GM18951 (cell line): Measurements from ENCODE around the gene UTS2R.
"Not testable (repeated sequence)": the region's sequence is repeated elsewhere in the genome, so short reads cannot be mapped to it uniquely, and the experiment has no call there.

Experiments used
- POLR2A ChIP-seq: IDR thresholded peaks from 4 replicates; pipeline ENCODE4 v1.6.1; 2011; ENCODE audit warnings: mild to moderate bottlenecking; ENCODE audit not compliant: insufficient read length, insufficient read depth; ENCODE audit errors: extremely low read depth
- in situ Hi-C: fragments of 300-500 bp; cut with MboI; formaldehyde crosslinking; loops from one replicate; pipeline ENCODE4 v1.12.0; 2022; ENCODE audit warnings: low sequenced_read_pairs, mixed read lengths, inconsistent platforms; ENCODE audit not compliant: unreplicated experiment

UTS2R gene

DNA sequence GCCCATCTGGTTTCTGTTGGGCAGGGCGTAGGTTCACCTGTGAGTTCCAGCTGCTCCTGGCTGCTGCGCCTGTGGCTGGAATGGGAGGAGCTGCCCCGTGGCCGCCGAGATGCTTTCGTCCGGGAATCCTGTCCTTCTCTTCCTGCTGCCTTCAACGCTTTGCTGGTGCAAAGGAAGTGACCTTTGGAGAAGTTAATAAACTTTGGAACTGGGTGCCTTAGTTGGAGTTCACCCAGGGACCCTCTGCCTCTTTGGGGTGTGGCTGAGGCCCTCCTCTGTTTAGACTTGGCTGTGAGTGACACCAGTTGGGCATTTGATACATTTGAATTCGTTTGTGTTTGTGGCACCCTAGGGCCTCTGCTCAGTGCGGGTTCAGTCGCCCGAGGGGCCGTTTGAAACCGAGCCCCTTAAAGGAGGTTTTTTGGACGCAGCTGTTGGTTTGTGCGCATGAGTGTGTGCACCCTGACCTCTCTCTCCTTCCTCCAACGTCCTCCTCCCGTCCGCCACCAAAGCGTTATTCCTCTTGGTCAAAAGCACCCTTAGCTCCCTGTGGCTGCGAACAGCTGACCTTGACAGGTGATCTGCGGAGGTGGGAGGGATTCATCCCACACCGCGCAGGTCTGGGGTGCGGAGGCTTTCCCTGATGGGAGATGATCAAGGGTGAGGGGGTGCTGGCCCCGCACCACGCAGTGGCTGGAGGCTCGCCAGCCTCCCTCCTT, 29.0 kb upstream of the UTS2R start:
- in situ Hi-C loops = no loop called here
- TF ChIP-seq POLR2A = no peak

DNA sequence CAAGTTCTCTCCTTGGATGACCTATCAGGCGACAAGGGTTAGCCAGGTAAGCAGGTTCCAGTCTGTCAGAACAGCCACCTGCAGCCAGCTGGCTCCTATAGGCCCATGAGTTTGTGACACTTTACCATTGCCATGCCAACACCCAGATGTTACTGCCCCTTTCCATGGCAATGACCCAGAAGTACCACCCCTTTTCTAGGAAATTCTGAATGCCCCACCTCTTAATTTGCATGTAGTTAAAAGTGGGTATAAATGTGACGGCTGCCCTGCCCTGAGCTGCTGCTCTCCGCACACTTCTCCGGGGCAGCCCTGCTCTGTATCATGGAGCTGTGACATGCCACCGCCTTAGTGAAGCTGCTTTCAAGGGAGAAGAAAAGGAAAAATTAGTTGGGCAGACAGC, 28.0 kb upstream of the UTS2R start:
- in situ Hi-C loops = no loop called here
- TF ChIP-seq POLR2A = no peak

DNA sequence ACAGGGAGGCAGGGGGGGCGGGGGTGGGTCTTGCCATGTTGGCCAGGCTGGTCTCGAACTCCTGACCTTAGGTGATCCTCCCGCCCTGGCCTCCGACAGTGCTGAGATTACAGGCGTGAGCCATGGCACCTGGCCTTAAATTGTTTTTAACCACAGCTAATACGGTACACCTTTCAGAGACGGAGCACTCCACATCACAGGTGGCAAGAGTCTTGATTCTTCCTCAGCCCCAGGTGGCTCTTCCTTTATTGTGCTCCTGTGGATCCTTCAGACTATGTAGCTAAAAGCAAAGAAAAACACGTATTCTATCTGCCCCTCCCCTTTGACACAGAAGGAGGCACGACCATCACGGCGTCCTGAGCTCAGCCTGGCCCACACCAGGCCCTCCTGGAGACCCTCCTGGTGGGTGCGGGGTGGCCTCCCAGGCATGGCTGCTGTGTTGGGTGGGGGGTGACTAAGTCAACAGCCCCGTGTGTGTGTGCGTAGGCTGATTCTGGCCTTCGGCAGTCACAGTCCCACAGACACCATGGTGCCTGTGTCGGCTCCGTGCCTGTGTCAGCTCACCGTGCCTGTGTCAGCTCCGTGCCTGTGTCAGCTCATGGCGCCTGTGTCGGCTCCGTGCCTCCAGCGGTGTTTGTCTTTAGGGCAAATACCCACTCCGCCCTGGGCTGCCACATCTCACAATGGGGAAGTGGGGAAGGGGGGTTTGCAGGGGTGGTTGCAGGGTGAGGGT, 27.2 kb upstream of the UTS2R start:
- TF ChIP-seq POLR2A = no peak
- in situ Hi-C loops = no loop called here

DNA sequence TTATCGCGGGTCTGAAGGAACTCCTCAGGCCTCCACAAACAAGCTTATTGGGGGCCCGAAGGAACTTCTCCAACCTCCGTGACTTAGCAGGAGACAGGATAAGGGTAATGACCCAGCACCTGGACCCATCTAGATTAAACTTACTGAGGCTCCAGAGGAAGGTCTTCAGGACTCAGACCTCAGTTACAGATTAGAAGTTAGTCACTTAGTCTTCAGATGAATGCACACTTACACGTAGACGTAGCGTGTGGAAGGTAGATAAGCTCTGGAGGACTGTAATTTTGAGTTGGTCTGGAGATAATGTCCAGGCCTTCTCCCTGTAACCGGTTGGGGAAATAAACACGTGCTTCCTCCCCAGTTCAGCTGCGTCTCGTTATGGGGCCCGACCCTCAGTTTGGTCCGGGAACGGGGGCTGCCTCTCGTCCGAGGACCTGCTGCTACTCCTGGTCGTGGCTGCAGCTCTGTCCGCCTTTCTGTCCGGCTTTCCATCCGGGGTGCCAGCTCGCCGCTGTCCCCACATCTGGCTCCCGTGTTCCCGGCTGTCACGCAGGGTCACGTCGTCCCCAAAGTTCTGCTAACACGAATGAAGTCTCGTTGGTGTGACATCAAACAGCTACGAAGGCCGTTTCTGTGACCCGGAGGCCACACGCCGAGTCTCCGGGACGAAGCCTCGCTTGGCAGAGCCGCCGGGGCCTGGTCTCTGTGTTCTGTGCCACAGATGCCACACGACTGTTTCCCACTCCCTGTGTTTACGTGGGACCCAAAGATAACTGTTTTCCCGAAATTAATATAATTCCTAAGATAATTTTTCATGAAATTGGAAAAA, 26.2 kb upstream of the UTS2R start:
- in situ Hi-C loops = no loop called here

DNA sequence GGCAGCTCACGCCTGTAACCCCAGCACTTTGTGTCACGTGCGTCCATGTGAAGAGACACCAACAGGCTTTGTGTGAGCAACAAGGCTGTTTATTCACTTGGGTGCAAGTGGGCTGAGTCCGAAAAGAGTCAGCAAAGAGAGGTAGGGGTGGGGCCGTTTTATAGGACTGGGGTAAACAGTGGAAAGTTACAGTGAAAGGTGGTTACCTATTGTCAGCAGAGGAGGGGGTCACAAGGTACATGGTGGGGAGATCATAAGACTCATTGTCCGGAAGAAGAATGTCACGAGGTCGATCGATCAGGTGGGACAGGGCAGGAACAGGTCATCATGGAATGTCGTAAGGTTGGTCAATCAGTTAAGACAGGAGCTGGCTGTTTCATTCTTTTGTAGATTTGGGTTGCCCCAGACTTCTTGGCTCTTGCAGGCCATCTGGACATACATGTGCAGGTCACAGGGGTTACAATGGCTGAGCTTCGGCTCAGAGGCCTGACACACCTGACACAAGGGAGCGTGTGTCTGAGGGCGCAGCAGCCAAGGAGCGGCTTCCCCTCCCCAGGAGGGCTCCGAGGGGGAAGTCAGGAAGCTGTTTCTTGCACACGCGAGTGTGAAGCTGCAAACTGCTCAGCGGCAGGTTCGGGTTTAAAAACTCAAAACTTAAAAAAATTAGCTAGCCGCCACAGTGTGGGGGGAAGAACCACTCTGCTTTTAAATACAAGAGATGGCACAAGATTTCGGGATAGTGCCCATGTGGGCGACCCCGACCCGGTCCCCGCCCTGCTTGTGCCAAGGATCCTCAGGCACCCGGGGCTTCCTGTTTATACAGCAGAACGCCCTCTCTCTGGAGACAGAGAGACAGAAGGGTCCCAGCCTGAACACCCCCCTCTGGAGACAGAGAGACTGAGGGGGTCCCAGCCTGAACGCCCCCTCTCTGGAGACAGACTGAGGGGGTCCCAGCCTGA, 24.9 kb upstream of the UTS2R start:
- TF ChIP-seq POLR2A = no peak
- in situ Hi-C loops = no loop called here

More for the DNA sequence above, 26.2 kb upstream of the UTS2R start:
- no peak for TF ChIP-seq POLR2A

DNA sequence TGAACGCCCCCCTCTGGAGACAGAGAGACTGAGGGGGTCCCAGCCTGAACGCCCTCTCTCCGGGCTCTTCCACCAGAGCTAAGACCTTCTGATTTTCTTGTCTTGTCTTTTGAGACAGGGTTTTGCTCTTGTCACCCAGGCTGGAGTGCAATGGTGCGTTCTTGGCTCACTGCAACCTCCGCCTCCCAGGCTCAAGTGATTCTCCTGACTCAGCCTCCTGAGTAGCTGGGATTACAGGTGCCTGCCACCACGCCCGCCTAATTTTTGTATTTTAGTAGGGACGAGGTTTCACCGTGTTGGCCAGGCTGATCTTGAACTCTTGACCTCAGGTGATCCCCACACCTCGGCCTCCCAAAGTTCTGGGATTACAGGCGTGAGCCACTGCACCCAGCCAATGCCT, 23.6 kb upstream of the UTS2R start:
- in situ Hi-C loops = not testable (repeated sequence)

DNA sequence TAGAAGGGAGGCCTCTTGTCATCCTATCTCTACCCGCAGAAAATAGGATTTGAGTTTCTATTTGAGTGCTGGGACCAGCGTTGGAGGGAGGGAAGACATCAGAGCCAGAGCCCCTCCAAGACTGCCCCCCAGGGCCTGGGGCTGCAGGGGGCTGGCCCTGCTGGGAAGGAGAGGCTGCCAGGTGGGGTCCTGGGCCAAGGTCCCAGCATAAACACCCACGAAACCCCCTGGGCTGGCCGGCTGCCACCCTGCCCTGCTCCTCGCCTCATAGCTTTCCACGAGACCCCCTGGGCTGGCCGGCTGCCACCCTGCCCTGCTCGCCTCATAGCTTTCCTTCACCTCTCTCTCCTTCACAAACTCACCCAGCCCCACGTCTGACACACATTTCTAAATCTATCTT, 23.1 kb upstream of the UTS2R start:
- in situ Hi-C loops = no loop called here
- TF ChIP-seq POLR2A = no peak

DNA sequence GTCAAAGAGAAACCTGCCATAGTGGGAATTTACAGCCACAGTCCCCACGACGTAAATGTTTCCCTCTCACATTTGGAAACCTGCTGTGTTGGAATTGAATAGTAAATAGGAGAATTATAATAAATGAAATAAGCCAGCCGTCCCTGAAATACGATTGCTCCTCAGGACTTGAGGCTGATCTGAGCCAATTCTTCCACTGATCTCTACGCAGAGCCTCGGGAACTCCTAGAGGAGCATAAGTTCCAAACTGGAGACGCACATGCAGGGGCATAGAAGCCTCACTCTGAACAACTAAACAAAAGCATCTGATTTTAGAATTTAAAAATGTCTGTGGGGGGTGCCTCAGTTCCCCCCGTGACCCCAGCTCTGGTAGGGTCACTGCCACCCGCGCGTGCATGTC, 22.7 kb upstream of the UTS2R start:
- in situ Hi-C loops = no loop called here
- TF ChIP-seq POLR2A = no peak

DNA sequence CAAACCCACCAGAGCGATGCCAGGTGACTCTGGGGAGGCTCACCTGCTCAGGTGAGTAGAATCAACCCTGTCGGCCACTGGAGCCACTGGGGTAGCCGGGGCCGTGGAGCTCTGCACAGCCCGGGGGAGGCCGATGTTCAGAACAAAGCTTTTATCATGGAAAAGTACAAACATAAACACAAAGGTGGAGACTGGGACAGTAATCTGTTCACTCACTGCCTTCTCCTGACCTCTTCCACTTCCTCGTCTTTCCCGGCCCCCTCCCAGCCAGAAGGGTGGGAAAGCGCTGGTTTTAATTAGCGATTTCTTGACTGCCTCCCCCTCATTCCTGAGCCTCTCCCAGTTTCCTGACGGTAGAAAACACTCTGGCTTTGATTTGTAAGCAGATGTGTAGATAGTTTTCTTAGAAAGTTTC, 22.3 kb upstream of the UTS2R start:
- in situ Hi-C loops = no loop called here

DNA sequence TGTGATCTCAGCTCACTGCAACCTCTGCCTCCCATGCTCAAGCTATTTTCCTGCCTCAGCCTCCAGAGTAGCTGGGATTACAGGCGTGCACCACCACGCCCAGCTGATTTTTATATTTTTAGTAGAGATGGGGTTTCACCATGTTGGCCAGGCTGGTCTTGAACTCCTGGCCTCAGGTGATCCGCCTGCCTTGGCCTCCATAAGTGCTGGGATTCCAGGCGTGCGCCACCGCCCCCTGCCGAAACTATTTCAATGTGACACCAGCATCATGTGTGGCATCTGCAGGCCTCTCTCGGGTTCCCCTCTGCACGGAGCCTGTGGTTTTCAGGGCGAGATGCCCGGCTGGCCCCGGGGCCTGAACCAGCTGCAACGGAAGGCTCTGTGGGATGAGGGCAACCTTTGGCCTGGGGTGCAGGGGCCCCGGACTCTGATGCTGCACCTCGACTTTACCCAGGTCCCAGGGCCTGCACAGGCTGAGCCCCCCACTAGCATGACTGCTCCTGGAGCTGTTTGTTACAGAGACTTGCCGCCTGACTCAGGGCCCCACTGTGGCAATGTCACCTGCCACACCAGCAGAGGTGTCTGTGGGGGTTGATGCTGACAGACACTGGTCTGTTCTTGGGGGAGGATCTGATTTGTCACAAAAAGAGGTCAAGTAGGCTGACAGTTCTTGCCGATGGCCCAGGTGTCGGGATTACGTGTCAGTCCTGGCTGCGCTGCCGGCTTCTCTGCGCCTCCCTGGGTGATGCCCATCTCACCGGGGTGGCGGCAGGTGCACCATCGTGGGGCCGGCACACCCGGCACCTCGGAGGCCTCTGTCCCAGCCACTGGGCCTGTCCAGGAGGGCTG, 21.2 kb upstream of the UTS2R start:
- TF ChIP-seq POLR2A = no peak
- in situ Hi-C loops = no loop called here

More for the DNA sequence above, 22.3 kb upstream of the UTS2R start:
- TF ChIP-seq POLR2A = no peak

DNA sequence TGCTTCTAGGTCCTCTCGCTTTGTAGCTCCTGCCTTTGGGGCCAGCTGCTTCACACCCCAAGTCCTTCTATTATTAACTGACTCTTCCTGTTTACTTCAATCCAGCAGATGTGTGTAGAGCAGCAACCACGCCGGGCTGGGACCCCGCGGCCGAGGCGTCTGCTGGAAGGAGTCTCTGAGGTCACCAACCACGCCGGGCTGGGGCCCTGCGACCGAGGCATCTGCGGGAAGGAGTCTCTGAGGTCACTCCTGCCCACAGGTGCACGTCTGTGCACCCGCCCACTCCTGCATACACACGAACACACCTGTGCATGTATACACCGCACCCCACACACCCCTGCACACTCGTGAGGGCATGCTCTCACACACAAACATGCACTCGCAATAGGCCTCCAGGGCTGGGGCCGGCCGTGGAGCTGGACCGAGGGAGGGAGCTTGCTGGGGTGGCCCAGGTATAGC, 20.3 kb upstream of the UTS2R start:
- in situ Hi-C loops = no loop called here
- no peak for TF ChIP-seq POLR2A

DNA sequence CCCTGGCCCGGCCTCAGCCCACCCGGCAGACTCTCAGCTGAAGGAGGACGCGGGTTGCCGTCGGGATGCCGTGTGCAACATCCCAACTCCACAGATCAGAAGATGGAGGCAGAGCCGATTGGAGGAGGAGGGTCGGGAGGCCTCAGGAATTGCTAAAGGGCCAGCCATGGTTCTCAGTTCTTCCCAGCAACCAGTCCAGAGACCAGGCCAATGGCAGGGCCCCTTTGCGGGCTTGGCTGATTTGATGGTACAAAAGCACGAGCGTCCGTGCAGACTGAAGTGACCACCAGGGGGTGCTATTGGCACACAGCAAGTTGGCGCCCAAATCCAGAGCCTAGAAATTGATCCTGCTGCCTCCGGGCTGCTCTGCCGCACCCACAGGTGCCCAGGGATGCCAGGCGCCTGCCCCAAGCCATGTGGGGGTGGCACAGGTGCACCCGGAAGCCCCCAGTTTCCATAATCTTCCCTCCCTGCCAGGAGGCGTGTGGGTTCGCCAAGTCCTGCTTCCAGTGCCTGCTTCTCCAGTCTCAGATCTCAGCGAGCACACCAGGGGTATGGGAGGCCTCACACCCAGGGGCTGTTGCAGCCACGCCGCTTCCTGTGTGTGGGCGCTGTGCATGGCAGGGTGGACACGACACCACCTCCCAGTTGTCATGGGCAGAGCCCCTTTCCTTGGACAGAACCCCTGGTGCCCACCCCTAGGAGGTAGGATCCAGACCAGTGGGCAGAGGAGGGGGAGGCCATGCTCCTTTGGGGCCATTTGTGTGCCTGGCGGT, 19.7 kb upstream of the UTS2R start:
- in situ Hi-C loops = no loop called here
- no peak for TF ChIP-seq POLR2A
